Upper lobe of left lung (tissue), 6 donors: ENCODE measurements around the gene CYP4F3. TPM values are rescaled to one million over a fixed set of nuclear protein-coding genes. Genes with fewer than 3 reads are reported as not detected.

Experiments
- ATAC-seq, 2 donors: fragments of 200-7000 bp; cut with Tn5 transposase; one replicate each; pipeline ENCODE4 v1.9.1; 2022; ENCODE audit warnings: mild to moderate bottlenecking in 2 of 2, moderate library complexity in 2 of 2; ENCODE audit not compliant: low FRiP score in 2 of 2
- DNase-seq, 2 donors: peaks; one replicate each; pipeline ENCODE4 v3.0.0-alpha.2; 2019 to 2020
- H3K27ac ChIP-seq, 4 donors: fragments of 200-600 bp; sonication (generic); one replicate each; pipeline ENCODE4 v1.5.1; 2016 to 2019
- H3K27me3 ChIP-seq, 4 donors: fragments of 200-600 bp; sonication (generic); one replicate each; pipeline ENCODE4 v1.5.1; 2017 to 2019
- H3K36me3 ChIP-seq, 4 donors: fragments of 200-600 bp; sonication (generic); one replicate each; pipeline ENCODE4 v1.5.1; 2016 to 2019
- H3K4me1 ChIP-seq, 4 donors: fragments of 200-600 bp; sonication (generic); one replicate each; pipeline ENCODE4 v1.5.1; 2018 to 2019
- H3K4me3 ChIP-seq, 4 donors: fragments of 200-600 bp; sonication (generic); one replicate each; pipeline ENCODE4 v1.5.1; 2017 to 2019; ENCODE audit warnings: mild to moderate bottlenecking in 2 of 4, moderate library complexity in 1 of 4
- H3K9me3 ChIP-seq, 4 donors: fragments of 200-600 bp; sonication (generic); one replicate each; pipeline ENCODE4 v1.5.1; 2018 to 2019
- CTCF ChIP-seq, 6 experiments: fragments of 450-650 bp in 4 of 6; fragments of 200-600 bp in 2 of 6; sonication (generic) in 2 of 6; IDR thresholded peaks; one replicate each; pipeline ENCODE4 v1.5.1; 2016 to 2019; ENCODE audit warnings: antibody characterized with exemption in 6 of 6
- EP300 ChIP-seq, 4 donors: sonication (generic); formaldehyde crosslinking; IDR thresholded peaks; one replicate each; pipeline ENCODE4 v1.5.1; 2017; ENCODE audit warnings: antibody characterized with exemption in 4 of 4, control low read depth in 2 of 4
- POLR2A ChIP-seq, 4 donors: fragments of 450-650 bp; IDR thresholded peaks; one replicate each; pipeline ENCODE4 v1.5.1; 2016 to 2017; ENCODE audit warnings: antibody characterized with exemption in 4 of 4, mild to moderate bottlenecking in 2 of 4
- POLR2AphosphoS5 ChIP-seq, 2 donors: sonication (generic); formaldehyde crosslinking; IDR thresholded peaks; one replicate each; pipeline ENCODE4 v1.5.1; 2017; ENCODE audit warnings: antibody characterized with exemption in 2 of 2
- WGBS, 2 donors: methylation state at CpG; one replicate each; pipeline ENCODE4 v1.1.5; 2017 to 2018; 5-methylcytosine and 5-hydroxymethylcytosine counted together
- small RNA-seq, 4 donors: library from RNA; depleted of rRNA; stranded (forward); fragments of <200 nt; gene quantifications; one replicate each; pipeline ENCODE3, GENCODE V24; 2016
- total RNA-seq, 6 donors: library from RNA; depleted of rRNA in 4 of 6; stranded (reverse); fragments of >200 nt in 4 of 6; gene quantifications; one replicate each; pipeline versions ENCODE4 v1.1.0 to v1.2.1, GENCODE V29; 2016 to 2021
- donor health status: DM: no; HTN: no; CAD: no; lungs with moderate emphysema.
- donor health status: DM: no; HTN: yes; CAD: no; lungs with severe emphysema.

Gene CYP4F3
- total RNA-seq, 6 donors from 2014 or later = 1.1 to 2.1 (median 1.8) TPM

- H3K9me3 ChIP-seq = no peaks in the 10 kb centered on the region
- peak in 1 of 2 donors; percentile 59 for DNase-seq
- 72 to 81% methylated on average over 4 to 19 of the region's 19 CpGs for WGBS, 2 donors
- no peak overlapping the region for H3K4me3 ChIP-seq
- H3K27ac ChIP-seq = no peak overlapping the region
- H3K4me1 ChIP-seq = no peaks in the 10 kb centered on the region
- H3K36me3 ChIP-seq = no peaks in the 10 kb centered on the region
- no peaks in the 10 kb centered on the region for H3K27me3 ChIP-seq
- ATAC-seq = no peak
- no peak for TF ChIP-seq EP300 (IDR thresholded peaks at IDR 0.05)
- no peak for TF ChIP-seq POLR2AphosphoS5 (IDR thresholded peaks at IDR 0.05)
- TF ChIP-seq POLR2A (IDR thresholded peaks at IDR 0.05) = no peak
Observed at GRCh38 chr19:15696654-15697194, 56.0 kb downstream of the CYP4F3 start.

GRCh38 chr19:15701757-15702533, 61.2 kb downstream of the CYP4F3 start:
- Histone ChIP-seq H3K4me1 (peaks cover 0 to 11% (median 5%) of the 10 kb centered on the region in 4 donors), H3K27ac (no peak overlapping the region), H3K27me3 (no peaks in the 10 kb centered on the region), H3K9me3 (no peaks in the 10 kb centered on the region), H3K4me3 (no peak overlapping the region), H3K36me3 (no peaks in the 10 kb centered on the region)
- ATAC-seq = peak in 1 of 2 donors; percentile 15
- 50 to 70% methylated on average over 1 to 4 of the region's 4 CpGs for WGBS, 2 donors
- no peak for TF ChIP-seq POLR2A (IDR thresholded peaks at IDR 0.05)
- TF ChIP-seq CTCF (IDR thresholded peaks at IDR 0.05) = no peak
- no peak for TF ChIP-seq POLR2AphosphoS5 (IDR thresholded peaks at IDR 0.05)
- TF ChIP-seq EP300 (IDR thresholded peaks at IDR 0.05) = no peak
- no peak for DNase-seq

- Histone ChIP-seq H3K4me3 (no peak overlapping the region), H3K27ac (no peak overlapping the region), H3K4me1 (peaks cover 0 to 11% (median 5%) of the 10 kb centered on the region in 4 donors), H3K27me3 (no peaks in the 10 kb centered on the region), H3K36me3 (no peaks in the 10 kb centered on the region), H3K9me3 (no peaks in the 10 kb centered on the region)
- peak; percentile 77 to 78 for ATAC-seq
- WGBS, 2 donors = 3 to 13% methylated on average over 3 to 7 of the region's 7 CpGs
- TF ChIP-seq POLR2AphosphoS5 (IDR thresholded peaks at IDR 0.05) (peak in 1 of 2 donors; percentile 19), POLR2A (IDR thresholded peaks at IDR 0.05) (no peak)
- DNase-seq = peak; percentile 50 to 56
Observed at GRCh38 chr19:15702534-15702930, 61.8 kb downstream of the CYP4F3 start.

Small RNA genes within 50 kb of the gene (small RNA-seq; reads per million reads assigned to genes)
- 0 reads per million in 4 donors for gene AD000091.1

Other genes starting within 250 kb of the CYP4F3 start
- gene AKAP8L, start 221.9 kb upstream of the CYP4F3 start, total RNA-seq = 100 to 1,000 TPM in 2 of 6 donors, 10 to 100 TPM in 4; 79.8 to 476 (median 91.2) TPM
- gene WIZ, start 190.9 kb upstream of the CYP4F3 start, total RNA-seq = 100 to 1,000 TPM in 1 of 6 donors, 10 to 100 TPM in 5; 28.7 to 112 (median 40.8) TPM
- 10 to 100 TPM in 5 of 6 donors, 1 to 10 TPM in 1; 7.1 to 48.2 (median 16.7) TPM for gene RASAL3, start 176.4 kb upstream of the CYP4F3 start, total RNA-seq
- not detected for gene PGLYRP2, start 161.4 kb upstream of the CYP4F3 start, total RNA-seq
- gene CYP4F22, start 132.4 kb upstream of the CYP4F3 start, total RNA-seq = 1 to 10 TPM in 1 of 6 donors, under 1 TPM in 4, not detected in 1; 0.11 to 3.1 (median 0.20) TPM
- gene CYP4F8, start 25.7 kb upstream of the CYP4F3 start, total RNA-seq = not detected
- 10 to 100 TPM in 1 of 6 donors, 1 to 10 TPM in 4, under 1 TPM in 1; 0.30 to 16.8 (median 2.0) TPM for gene CYP4F12, start 32.2 kb downstream of the CYP4F3 start, total RNA-seq
- not detected for gene OR10H2, start 87.1 kb downstream of the CYP4F3 start, total RNA-seq
- not detected for gene OR10H3, start 97.1 kb downstream of the CYP4F3 start, total RNA-seq
- gene OR10H5, start 146.8 kb downstream of the CYP4F3 start, total RNA-seq = not detected
- gene OR10H1, start 174.8 kb downstream of the CYP4F3 start, total RNA-seq = not detected